HG03521 (cell line): Measurements from ENCODE around the gene PLXNA2.

Experiments used
- ATAC-seq: cut with Tn5 transposase; IDR thresholded peaks from one replicate; pipeline ENCODE4 v1.9.1; 2021; ENCODE audit warnings: mild to moderate bottlenecking, moderate library complexity; ENCODE audit not compliant: unreplicated experiment

Gene PLXNA2

GRCh38 chr1:208052926-208053407, 191.2 kb downstream of the PLXNA2 start:
- no peak for ATAC-seq

- no peak for ATAC-seq
Measured at GRCh38 chr1:208052135-208052534, 192.0 kb downstream of the PLXNA2 start.

DNA sequence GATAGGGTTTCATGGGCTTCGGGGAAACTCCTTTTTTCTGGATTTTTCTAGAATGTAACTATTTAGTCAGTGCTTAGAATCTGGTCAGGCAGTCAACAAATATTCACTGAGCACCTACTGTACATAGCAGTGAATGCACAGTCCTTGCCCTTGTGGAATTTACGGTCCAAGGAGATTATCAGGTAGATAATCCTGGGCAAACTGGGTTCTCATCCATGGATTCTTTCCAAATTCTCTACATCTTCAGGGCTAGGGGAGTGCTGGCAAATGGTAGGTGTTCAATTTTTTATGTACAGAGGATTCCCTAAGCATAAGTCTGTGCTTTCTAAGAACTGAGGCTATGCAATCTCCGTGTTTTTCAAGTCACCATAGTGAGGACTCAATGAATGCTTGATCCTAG, 192.5 kb downstream of the PLXNA2 start:
- ATAC-seq = no peak

DNA sequence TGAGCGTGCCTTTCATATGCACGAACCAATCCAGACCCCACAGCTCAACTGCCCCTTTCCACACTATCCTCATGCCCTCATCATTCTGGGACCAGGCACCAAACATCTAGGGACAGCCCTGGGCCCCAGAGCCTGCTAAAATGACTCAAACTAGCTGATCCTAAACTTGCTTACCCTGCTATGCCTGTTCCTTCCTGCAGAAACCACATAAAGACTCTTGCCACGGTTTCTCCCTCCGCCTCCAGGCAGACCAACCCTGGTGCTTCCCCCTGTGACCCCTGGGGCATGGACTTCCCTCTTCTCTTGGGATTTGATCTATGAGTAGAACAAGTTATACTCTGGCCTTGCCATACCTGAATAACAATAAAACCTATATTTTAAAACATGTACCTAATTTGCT, 195.3 kb downstream of the PLXNA2 start:
- no peak for ATAC-seq

GRCh38 chr1:208047975-208048374, 196.2 kb downstream of the PLXNA2 start:
- ATAC-seq = no peak

- no peak for ATAC-seq
Measured at GRCh38 chr1:208047476-208047934, 196.7 kb downstream of the PLXNA2 start.

DNA sequence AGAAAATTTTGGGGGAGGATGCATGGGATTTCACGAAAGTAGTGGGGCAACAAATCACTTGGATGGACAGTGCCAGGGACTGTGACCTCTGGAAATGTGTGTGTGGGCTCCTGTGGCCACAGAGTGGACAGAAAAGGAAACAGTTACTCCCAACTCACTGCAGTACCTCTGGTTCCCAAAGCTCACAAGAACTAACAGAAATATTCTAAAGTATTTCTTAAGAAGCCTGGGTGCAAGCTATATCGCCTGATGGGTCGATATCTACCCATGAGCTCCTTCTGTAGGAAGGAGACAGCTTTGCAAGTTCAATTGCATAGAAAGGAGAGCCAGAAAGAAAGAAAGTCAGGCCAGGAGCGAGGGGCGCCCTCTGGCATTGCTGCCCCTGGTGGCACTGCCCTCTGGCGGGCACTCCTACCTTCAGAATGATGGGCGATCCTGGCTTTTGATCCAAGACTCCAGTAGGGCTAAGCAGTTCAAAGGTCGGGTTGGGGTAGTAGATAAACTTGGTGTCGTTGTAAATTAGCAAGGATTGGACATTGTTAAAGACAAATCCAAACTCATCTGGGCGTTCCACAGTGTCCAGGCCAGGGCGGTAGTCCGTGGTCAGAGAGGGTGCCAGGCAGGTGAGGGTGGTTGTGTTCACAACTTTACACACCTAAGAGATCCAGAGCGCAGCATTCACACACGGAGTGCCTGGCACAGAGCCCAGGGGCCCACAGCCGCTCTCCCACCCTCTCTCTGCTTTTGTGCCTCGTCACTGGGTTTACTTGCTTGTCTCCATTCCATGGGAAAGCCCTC, 198.5 kb downstream of the PLXNA2 start:
- ATAC-seq = no peak

DNA sequence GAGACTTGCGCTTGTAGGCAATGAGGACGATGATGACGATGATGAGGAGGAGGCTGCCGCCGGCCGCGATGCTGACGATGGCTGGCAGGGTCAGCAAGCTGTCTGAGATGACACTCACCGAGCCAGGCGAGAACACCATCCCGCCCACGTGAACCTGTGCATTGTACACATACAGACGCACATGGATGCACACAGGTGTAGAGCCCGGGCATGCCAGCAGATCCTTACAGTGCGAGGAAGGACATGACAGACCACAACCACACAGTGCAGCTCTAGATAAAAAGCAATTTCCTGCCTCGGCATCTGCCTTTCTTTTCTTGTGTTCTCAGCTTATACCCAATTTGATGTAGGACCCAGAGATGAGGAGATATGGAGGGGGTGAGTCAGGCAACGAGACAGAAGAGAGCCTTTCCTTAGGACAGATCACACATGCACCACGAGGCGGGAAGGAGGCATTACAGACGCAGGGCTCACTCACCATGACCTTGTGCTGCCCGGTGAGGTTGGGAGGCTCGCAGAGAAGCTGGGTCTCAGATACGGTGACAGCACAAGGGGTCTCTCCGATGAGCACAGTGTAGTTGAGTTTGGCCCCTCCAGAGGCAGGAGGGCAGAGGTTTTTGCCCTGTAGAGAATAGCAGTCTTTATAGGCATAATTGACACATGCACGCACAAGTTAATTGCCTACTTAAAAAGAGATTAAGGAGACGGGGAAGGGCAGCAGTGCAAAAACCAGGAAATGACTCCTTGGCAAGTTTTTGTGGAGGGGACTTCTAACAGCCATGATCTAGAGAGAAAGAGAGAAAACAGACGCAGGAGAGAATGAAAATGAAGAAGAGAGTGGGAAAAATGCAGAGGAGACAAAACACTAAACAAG, 199.4 kb downstream of the PLXNA2 start:
- ATAC-seq = no peak

GRCh38 chr1:208043691-208044181, 200.4 kb downstream of the PLXNA2 start:
- ATAC-seq = no peak

- no peak for ATAC-seq
Measured at GRCh38 chr1:208042868-208043267, 201.3 kb downstream of the PLXNA2 start.

DNA sequence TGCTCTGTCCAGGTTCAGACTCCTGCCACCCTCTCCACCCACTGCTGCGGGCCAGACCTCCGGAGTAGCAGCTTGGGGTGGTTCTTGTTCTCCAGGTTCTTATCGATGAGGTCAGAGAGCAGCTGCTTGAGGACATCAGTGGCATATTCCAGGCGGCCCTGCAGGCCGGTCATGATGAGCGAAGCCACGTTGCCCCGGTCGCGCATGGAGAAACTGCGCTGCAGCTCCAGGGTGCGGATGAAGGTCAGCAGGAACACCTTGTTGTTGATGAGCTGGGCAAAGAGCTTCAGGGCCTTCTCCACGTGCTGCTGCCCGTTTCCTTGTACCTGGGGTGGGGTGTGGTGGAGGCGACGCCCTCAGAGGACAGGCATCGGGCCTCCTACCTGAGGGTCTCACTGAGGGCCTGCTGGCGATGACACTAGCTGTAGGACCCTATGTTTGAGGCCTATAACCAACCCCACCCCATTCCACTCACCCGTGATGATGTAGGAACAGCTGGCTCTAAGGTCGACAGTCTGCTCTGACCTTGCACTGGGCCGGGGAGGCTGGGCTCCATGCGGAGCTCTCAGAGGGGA, 202.1 kb downstream of the PLXNA2 start:
- no peak for ATAC-seq

GRCh38 chr1:208041505-208041904, 202.7 kb downstream of the PLXNA2 start:
- no peak for ATAC-seq

GRCh38 chr1:208040821-208041297, 203.3 kb downstream of the PLXNA2 start:
- no peak for ATAC-seq

DNA sequence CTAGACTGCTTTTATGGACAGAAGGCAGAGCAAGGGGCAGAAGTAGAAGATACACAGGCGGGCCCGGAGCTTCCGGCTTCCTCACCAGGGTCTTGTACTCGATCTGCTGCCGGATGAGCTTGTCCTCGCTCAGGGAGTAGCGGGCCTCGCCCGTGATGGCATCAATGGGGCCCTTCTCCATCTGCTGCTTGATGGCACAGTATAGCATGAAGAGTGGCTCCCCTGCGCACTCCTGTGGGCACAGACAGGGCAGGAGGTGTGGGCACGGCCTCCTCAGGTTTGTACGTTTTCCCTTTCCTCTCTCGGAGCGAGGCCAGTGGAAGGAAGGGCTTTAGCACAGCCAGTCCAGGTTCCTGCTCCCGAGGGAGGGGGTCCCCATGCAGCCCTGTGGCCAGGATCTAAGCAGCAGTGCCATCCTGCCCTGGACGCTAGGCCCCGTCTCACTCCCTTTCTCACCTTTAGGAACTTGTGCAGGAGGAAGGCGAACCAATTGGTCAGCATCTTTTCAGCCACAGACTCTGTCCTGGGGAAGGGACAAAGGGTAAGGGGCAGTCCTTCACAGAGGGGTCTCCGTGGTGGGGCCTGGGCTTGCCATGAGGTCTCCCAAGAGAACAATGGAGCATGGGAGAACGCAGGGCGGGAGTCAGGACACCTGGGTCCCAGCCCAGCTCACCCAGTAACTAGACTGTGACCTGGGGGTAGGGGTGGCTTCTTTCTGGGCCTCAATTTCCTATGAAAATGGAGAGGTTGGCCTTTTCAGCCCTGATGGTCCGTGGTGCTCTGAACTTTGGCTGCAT, 204.4 kb downstream of the PLXNA2 start:
- ATAC-seq = no peak

DNA sequence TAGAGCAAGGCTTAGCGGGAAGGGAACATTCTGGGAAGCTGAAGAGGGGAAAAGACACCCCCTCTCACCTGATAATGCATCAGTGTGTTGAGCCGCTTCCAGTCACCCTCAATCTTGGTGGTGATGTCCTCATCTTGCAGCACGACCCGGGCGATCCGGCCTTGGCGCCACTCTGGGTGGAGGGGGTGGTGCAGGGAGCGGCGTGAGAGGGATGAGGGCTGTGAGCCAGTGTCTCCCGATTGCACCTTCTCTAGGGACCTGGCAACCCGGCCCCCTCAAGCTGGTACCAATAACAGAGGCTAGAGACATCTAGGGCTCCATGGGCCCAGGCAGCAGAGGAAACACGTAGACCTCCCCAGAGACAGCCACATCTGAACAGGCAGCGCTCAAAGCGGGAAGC, 205.9 kb downstream of the PLXNA2 start:
- ATAC-seq = no peak

GRCh38 chr1:208036918-208037766, 207.0 kb downstream of the PLXNA2 start:
- ATAC-seq = no peak

DNA sequence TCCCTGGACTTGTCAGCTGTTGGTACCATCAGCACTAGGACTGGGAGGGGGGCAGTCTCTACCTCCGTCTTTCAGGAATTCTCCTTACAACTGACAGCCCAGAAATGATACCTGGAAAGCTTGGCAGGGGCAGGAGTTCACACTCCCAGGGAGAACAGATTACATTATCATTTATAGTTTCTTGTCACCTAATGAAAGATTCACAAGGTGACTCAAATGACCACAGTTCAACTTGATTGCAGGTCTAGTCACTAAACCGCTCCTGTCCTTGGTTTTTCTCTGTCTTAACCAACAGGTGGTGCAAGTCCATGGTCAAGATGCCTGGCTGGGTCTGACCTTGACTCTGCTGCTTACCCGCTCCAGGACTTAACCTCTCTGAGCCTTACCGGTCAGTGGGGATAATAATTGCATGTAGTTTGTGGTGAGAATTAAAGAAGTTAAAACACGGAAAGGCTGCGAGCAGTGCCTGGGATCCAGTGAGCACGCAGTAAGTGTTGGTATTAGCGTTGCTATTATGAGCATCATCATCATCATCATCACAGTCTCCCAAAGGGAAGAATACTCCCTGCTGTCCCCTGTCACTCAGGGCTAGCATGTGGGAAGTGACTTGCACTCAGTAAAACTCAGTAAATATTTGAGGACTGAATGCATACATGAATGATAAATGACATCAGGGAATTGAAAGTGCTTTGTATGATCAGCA, 207.9 kb downstream of the PLXNA2 start:
- no peak for ATAC-seq

DNA sequence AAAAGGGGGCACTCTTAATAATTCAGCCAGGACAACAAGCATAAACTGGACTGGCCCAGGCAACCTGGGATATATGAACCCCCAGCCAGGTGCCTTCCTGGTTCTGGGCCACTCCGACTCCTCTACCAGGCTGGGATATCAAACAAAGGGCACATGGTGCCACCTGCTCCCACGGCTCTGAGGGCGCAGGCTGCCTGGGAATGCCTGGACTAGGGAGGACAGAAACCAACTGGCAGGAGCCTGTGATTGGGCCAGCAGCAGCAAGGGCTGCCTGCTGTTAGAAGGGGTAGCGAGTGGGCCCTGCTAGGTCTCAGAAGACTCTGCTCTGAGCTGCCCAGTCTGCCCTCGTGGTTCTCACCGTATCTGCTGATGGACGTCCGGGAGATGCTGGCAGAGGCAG, 210.0 kb downstream of the PLXNA2 start:
- ATAC-seq = no peak

DNA sequence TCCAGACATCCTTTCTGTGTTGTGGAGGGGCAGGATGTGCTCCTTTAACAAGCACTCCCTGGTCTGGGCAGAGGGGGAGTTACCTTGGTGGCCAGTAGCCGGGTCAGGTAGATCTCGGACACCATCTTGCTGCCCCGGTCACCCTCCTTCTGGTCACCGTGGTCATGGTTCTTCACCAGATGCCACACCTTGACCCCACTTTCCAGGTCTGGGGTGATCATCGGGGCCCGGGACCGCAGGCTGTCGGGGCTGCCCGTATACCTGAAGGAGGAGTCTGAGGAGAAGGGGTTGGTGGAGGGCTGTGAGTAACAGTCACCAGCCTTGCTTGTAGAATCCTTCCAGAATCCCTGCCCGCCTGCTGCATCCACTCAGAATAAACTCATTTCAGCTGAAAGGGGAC, 210.9 kb downstream of the PLXNA2 start:
- ATAC-seq = no peak
